BE2C (cell line): ENCODE results near the gene ZNF569.

Experiments used
- DNase-seq: peaks from one replicate; pipeline ENCODE4 v3.0.0-alpha.2; 2020
- H3K27me3 ChIP-seq: fragments of 250-450 bp; sonication (Bioruptor Pico); 2 replicates; pipeline ENCODE4 v1.5.1; 2020; ENCODE audit warnings: mild to moderate bottlenecking
- H3K36me3 ChIP-seq: fragments of 250-450 bp; sonication (Bioruptor Pico); 2 replicates; pipeline ENCODE4 v1.5.1; 2020; ENCODE audit warnings: mild to moderate bottlenecking
- H3K4me1 ChIP-seq: fragments of 250-450 bp; sonication (Bioruptor Pico); 2 replicates; pipeline ENCODE4 v1.5.1; 2020
- H3K4me3 ChIP-seq: 2 replicates; pipeline ENCODE4 v1.5.1; 2011; ENCODE audit warnings: low read depth, low read length
- H3K9me3 ChIP-seq: fragments of 250-450 bp; sonication (Bioruptor Pico); 2 replicates; pipeline ENCODE4 v1.5.1; 2020
- TF ChIP-seq, protein P1 (sequence below): IDR thresholded peaks from 2 replicates; pipeline ENCODE4 v1.5.1; 2012; ENCODE audit warnings: mild to moderate bottlenecking, low read depth, low read length

Gene ZNF569

DNA sequence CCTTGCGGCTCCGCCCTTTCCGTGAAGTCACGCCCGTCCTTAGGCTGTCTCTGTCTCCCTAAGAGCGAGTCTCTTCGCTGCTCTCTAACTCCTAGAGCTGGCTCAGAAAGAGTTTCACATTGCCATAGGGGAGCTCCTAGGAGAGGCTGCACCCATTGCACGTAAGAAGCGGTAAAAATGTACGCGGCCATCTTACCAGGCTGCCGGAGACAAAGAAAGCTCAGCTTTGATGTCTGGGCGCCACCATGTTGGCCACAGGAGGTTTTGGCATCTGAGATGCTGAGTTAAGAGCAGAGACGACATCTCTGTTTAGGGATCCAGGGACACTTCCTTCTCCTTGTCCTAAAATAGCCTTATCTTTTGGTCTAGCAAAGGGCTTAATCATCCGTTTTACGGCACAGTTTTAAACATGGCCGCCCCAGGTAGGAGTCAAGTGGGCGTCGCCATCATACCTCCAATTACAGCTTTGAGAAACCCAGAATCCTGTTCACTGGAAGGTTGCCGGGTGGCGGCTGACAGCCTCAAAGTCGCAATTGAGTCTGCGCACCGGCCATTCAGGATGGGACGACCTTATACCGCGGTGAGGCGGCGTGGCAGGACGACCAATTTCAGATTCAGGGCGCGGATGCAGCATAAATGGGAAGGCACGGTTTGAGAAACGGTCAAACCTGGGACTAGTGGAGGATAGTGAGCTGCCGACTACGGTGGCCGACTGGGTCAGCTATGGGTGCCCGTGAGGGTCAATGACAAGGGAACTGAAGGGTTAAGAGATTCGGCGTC lies 39.3 kb upstream of the ZNF569 start, which contains the start of gene ZNF793:
ZNF793 (plus strand) TSS at position 553 of the 780 bp plus-strand sequence. CDS start 16,501 bp downstream, outside the sequence.
- Histone ChIP-seq H3K4me1 (no peaks in the 10 kb centered on the region), H3K27me3 (peaks cover 4% of the 10 kb centered on the region; the same call in 1 of the 2 replicates), H3K4me3 (peak within 1 kb of the TSS; percentile 87), H3K9me3 (peaks cover 5% of the 10 kb centered on the region; the same call in 1 of the 2 replicates), H3K36me3 (no peaks in the 10 kb centered on the region)
- peak; percentile 70 for DNase-seq
- TF ChIP-seq, protein P1, sequence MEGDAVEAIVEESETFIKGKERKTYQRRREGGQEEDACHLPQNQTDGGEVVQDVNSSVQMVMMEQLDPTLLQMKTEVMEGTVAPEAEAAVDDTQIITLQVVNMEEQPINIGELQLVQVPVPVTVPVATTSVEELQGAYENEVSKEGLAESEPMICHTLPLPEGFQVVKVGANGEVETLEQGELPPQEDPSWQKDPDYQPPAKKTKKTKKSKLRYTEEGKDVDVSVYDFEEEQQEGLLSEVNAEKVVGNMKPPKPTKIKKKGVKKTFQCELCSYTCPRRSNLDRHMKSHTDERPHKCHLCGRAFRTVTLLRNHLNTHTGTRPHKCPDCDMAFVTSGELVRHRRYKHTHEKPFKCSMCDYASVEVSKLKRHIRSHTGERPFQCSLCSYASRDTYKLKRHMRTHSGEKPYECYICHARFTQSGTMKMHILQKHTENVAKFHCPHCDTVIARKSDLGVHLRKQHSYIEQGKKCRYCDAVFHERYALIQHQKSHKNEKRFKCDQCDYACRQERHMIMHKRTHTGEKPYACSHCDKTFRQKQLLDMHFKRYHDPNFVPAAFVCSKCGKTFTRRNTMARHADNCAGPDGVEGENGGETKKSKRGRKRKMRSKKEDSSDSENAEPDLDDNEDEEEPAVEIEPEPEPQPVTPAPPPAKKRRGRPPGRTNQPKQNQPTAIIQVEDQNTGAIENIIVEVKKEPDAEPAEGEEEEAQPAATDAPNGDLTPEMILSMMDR = no peak

- H3K9me3 ChIP-seq = peaks cover 5% of the 10 kb centered on the region; the same call in 1 of the 2 replicates
- H3K4me1 ChIP-seq = no peaks in the 10 kb centered on the region
- TF ChIP-seq, protein P1 = no peak
- no peak for DNase-seq
- H3K36me3 ChIP-seq = no peaks in the 10 kb centered on the region
- peaks cover 4% of the 10 kb centered on the region; the same call in 1 of the 2 replicates for H3K27me3 ChIP-seq
- peak overlapping the region; percentile 87 for H3K4me3 ChIP-seq
These were observed 38.7 kb upstream of the ZNF569 start for GRCh38 chr19:37505958-37506386.

DNA sequence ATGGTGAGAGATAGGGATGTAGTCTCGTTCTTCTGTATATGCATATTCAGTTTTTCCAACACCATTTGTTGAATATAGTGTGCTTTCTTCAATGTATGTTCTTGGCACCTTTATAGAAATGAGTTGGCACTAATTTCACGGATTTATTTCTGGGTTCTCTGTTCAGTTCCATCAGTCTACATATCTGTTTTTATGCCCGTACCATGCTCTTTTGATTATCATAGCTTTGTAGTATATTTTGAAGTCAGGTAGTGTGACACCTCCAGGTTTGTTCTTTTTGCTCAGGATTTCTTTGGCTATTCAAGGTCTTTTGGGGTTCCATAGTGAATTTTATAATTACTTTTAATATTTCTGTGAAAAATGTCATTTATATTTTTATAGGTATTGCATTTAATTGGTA lies 25.0 kb upstream of the ZNF569 start:
- DNase-seq = no peak
- TF ChIP-seq, protein P1 = no peak
- H3K4me1 ChIP-seq = no peaks in the 10 kb centered on the region
- no peaks in the 10 kb centered on the region for H3K27me3 ChIP-seq
- H3K9me3 ChIP-seq = no peaks in the 10 kb centered on the region; the same call in 1 of the 2 replicates
- no peaks in the 10 kb centered on the region for H3K36me3 ChIP-seq
- H3K4me3 ChIP-seq = no peak overlapping the region

- Histone ChIP-seq H3K9me3 (peaks cover 15% of the 10 kb centered on the region), H3K27me3 (no peaks in the 10 kb centered on the region), H3K36me3 (peaks cover 15% of the 10 kb centered on the region), H3K4me3 (no peak overlapping the region), H3K4me1 (no peaks in the 10 kb centered on the region)
- DNase-seq = no peak
- TF ChIP-seq, protein P1 = no peak
These were observed 17.3 kb upstream of the ZNF569 start for GRCh38 chr19:37484406-37485168.

DNA sequence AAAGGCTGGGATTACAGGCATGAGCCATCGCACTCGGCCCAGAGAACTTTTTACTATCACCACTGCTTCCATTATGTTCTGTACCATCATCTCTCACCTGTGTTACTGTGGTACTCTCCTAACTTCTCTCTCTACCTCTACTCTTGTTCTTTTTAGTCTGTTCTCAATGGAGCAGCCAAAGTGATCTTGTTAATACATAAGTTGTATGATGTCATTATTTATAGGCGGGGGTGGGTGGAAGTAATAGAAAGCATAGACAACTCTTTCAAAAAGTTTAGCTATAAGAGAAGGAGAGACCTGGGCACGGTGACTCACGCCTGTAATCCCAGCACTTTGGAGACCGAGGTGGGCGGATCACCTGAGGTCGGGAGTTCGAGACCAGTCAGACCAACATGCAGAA lies 4.9 kb upstream of the ZNF569 start:
- H3K36me3 ChIP-seq = peaks cover 9% of the 10 kb centered on the region
- no peaks in the 10 kb centered on the region for H3K4me1 ChIP-seq
- H3K4me3 ChIP-seq = no peak overlapping the region
- no peaks in the 10 kb centered on the region for H3K27me3 ChIP-seq
- DNase-seq = no peak
- H3K9me3 ChIP-seq = 0 out of 2 replicates have a peak, but pooled peaks cover 3% of the 10 kb centered on the region
- TF ChIP-seq, protein P1 = no peak
